ENCODE results near the gene LYST. TPM values are rescaled to one million over a fixed set of nuclear protein-coding genes. Genes with fewer than 3 reads are reported as not detected.

The LYST gene
- total RNA-seq, 4 donors from 2014 or later: 22.9 to 44.4 (median 31.9) TPM

- DNase-seq (ENCODE audit: extremely low spot score): no peak
- Histone ChIP-seq H3K9me3 (no peaks in the 10 kb centered on the region), H3K27me3 (no peaks in the 10 kb centered on the region), H3K4me1 (no peaks in the 10 kb centered on the region), H3K4me3 (no peak overlapping the region), H3K36me3 (peaks cover 45 to 83% (median 49%) of the 10 kb centered on the region in 4 donors), H3K27ac (replicated peaks in 1 of 4) (no peak overlapping the region)
- no peak for TF ChIP-seq CTCF (IDR thresholded peaks at IDR 0.05)
- no peak for TF ChIP-seq POLR2A (IDR thresholded peaks at IDR 0.05; ENCODE audit: low read depth)
- TF ChIP-seq POLR2AphosphoS5 (IDR thresholded peaks at IDR 0.05): no peak
- TF ChIP-seq EP300 (IDR thresholded peaks at IDR 0.05): no peak
- intact Hi-C loops (cut with DNase I): no loop called here
- 95% methylated on average over 2 of the region's 2 CpGs for WGBS
These were observed 143.8 kb downstream of the LYST start for GRCh38 chr1:235722858-235723257.

GRCh38 chr1:235721982-235722381 lies 144.7 kb downstream of the LYST start:
- 84% methylated on average over 4 of the region's 4 CpGs for WGBS
- no peak overlapping the region for H3K27ac ChIP-seq (replicated peaks in 1 of 4)
- H3K27me3 ChIP-seq: no peaks in the 10 kb centered on the region
- TF ChIP-seq POLR2A (IDR thresholded peaks at IDR 0.05; ENCODE audit: low read depth) (no peak), EP300 (IDR thresholded peaks at IDR 0.05) (no peak), POLR2AphosphoS5 (IDR thresholded peaks at IDR 0.05) (no peak), CTCF (IDR thresholded peaks at IDR 0.05) (no peak)
- H3K4me3 ChIP-seq: no peak overlapping the region
- intact Hi-C loops (cut with DNase I): no loop called here
- no peaks in the 10 kb centered on the region for H3K4me1 ChIP-seq
- H3K9me3 ChIP-seq: no peaks in the 10 kb centered on the region
- no peak for DNase-seq (ENCODE audit: extremely low spot score)
- peaks cover 42 to 86% (median 49%) of the 10 kb centered on the region in 4 donors for H3K36me3 ChIP-seq

- Histone ChIP-seq H3K27me3 (no peaks in the 10 kb centered on the region), H3K36me3 (peaks cover 49 to 99% (median 49%) of the 10 kb centered on the region in 4 donors), H3K4me1 (no peaks in the 10 kb centered on the region), H3K27ac (replicated peaks in 1 of 4) (no peak overlapping the region), H3K4me3 (no peak overlapping the region), H3K9me3 (no peaks in the 10 kb centered on the region)
- no peak for DNase-seq (ENCODE audit: extremely low spot score)
- intact Hi-C loops (cut with DNase I): no loop called here
- 82% methylated on average over 4 of the region's 4 CpGs for WGBS
- TF ChIP-seq POLR2A (IDR thresholded peaks at IDR 0.05; ENCODE audit: low read depth) (no peak), CTCF (IDR thresholded peaks at IDR 0.05) (no peak), POLR2AphosphoS5 (IDR thresholded peaks at IDR 0.05) (no peak), EP300 (IDR thresholded peaks at IDR 0.05) (no peak)
These were observed 146.2 kb downstream of the LYST start for GRCh38 chr1:235720544-235720943.

GRCh38 chr1:235714205-235714897 lies 152.4 kb downstream of the LYST start:
- H3K9me3 ChIP-seq: no peaks in the 10 kb centered on the region
- no peak overlapping the region for H3K4me3 ChIP-seq
- intact Hi-C loops (cut with DNase I): no loop called here
- TF ChIP-seq POLR2A (IDR thresholded peaks at IDR 0.05; ENCODE audit: low read depth): no peak
- no peak for TF ChIP-seq CTCF (IDR thresholded peaks at IDR 0.05)
- TF ChIP-seq POLR2AphosphoS5 (IDR thresholded peaks at IDR 0.05): no peak
- TF ChIP-seq EP300 (IDR thresholded peaks at IDR 0.05): no peak
- DNase-seq (ENCODE audit: extremely low spot score): no peak
- peaks cover 7 to 89% (median 40%) of the 10 kb centered on the region in 4 donors for H3K36me3 ChIP-seq
- H3K27ac ChIP-seq (replicated peaks in 1 of 4): no peak overlapping the region
- H3K27me3 ChIP-seq: no peaks in the 10 kb centered on the region
- WGBS: 90% methylated on average over 4 of the region's 4 CpGs
- H3K4me1 ChIP-seq: no peaks in the 10 kb centered on the region

GRCh38 chr1:235712812-235713211 lies 153.9 kb downstream of the LYST start:
- 95% methylated on average over 1 of the region's 1 CpG for WGBS
- H3K36me3 ChIP-seq: peaks cover 12 to 89% (median 52%) of the 10 kb centered on the region in 4 donors

More at GRCh38 chr1:235712812-235713211, 153.9 kb downstream of the LYST start:
- intact Hi-C loops (cut with DNase I): no loop called here
- H3K4me3 ChIP-seq: no peak overlapping the region
- H3K27me3 ChIP-seq: no peaks in the 10 kb centered on the region
- TF ChIP-seq POLR2AphosphoS5 (IDR thresholded peaks at IDR 0.05) (no peak), EP300 (IDR thresholded peaks at IDR 0.05) (no peak), CTCF (IDR thresholded peaks at IDR 0.05) (no peak), POLR2A (IDR thresholded peaks at IDR 0.05; ENCODE audit: low read depth) (no peak)
- no peak overlapping the region for H3K27ac ChIP-seq (replicated peaks in 1 of 4)
- H3K4me1 ChIP-seq: no peaks in the 10 kb centered on the region
- DNase-seq (ENCODE audit: extremely low spot score): no peak
- H3K9me3 ChIP-seq: no peaks in the 10 kb centered on the region
